Memory B cell (primary cell): Measurements from ENCODE around the gene DAB1.

Experiments
- ATAC-seq: fragments of 150-1000 bp; cut with Tn5 transposase; 2 replicates; pipeline ENCODE4 v1.10.0; 2021; ENCODE audit warnings: low read depth, mild to moderate bottlenecking, moderate library complexity
- DNase-seq, 2 donors: peaks; one replicate each; pipeline ENCODE4 v3.0.0; 2022; ENCODE audit warnings: low spot score in 2 of 2
- H3K27ac Mint-ChIP-seq: one replicate; pipeline ENCODE4 v1.8.0; 2022; ENCODE audit warnings: mild to moderate bottlenecking, moderate library complexity, mixed read lengths
- H3K27me3 Mint-ChIP-seq: one replicate; pipeline ENCODE4 v1.8.0; 2022; ENCODE audit warnings: mixed read lengths
- H3K36me3 Mint-ChIP-seq: one replicate; pipeline ENCODE4 v1.8.0; 2022; ENCODE audit warnings: mild to moderate bottlenecking, mixed read lengths
- H3K4me1 Mint-ChIP-seq: one replicate; pipeline ENCODE4 v1.8.0; 2022; ENCODE audit warnings: mixed read lengths
- H3K4me3 Mint-ChIP-seq: one replicate; pipeline ENCODE4 v1.8.0; 2022; ENCODE audit warnings: mild to moderate bottlenecking, moderate library complexity, mixed read lengths
- H3K9me3 Mint-ChIP-seq: one replicate; pipeline ENCODE4 v1.8.0; 2022; ENCODE audit warnings: mixed read lengths

Gene DAB1

DNA sequence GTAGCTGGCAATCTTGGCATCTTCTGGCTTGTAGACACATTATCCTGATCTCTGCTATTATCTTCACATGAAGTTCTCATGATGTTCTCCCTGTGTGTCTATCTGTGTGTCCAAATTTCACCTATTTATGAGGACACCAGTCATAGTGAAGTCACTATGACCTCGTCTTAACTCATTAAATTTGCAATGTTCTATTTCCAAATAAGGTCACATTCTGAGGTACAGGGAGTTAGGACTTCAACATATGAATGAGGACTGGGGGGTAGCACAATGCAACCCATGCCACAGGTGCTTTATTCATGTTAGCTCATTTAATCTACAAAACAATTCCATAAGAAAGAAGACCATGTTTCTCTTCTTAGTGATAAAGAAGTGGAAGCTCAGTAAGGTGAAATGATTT, 251.8 kb downstream of the DAB1 start:
- ATAC-seq (no peak), DNase-seq (no peak)
- Mint-ChIP-seq H3K36me3 (no peaks in the 10 kb centered on the region), H3K9me3 (peaks cover 2% of the 10 kb centered on the region), H3K27me3 (peaks cover 1% of the 10 kb centered on the region), H3K27ac (no peak overlapping the region), H3K4me3 (no peak overlapping the region), H3K4me1 (no peaks in the 10 kb centered on the region)

DNA sequence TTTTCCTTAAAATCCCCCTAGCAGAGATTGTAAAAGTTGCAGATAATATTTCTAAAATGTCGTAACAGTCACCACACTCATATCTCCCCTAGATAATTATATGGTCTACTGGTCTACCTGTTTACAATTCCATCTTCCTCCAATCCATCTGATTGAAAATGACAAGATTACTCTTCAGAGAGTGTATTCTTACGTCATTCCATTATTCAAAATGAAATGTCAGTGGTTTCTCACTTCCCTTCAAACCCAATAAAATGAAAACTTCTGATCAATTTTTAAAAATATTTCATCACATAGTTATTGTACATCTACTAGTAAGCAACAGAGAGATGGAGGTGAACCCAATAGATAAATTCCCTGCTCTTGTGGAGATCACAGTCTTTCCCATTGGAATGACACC, 255.9 kb downstream of the DAB1 start:
- no peak for ATAC-seq
- Mint-ChIP-seq H3K4me3 (no peak overlapping the region), H3K4me1 (no peaks in the 10 kb centered on the region), H3K27ac (no peak overlapping the region), H3K9me3 (peaks cover 2% of the 10 kb centered on the region), H3K27me3 (peaks cover 4% of the 10 kb centered on the region), H3K36me3 (no peaks in the 10 kb centered on the region)
- DNase-seq = no peak

DNA sequence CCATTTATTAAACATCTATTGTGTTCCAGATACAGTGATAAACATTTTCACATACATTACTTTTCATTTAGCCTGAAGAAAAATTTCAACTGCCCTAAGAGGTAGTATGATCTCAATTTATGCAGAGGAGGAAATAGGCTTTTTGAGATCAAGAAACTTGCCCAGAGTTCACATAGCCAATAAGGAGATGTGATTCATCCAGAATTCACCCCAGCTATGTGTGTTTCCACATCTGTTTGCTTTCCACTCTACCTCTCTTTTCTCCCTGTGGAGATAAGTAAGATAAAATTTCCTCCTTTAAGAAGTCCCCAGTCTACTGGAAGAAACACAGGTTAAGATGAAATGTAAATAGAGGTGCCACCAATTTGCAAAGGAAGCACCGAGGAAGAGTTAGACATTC, 258.3 kb downstream of the DAB1 start:
- Mint-ChIP-seq H3K4me1 (no peaks in the 10 kb centered on the region), H3K27me3 (peaks cover 9% of the 10 kb centered on the region), H3K9me3 (no peaks in the 10 kb centered on the region), H3K36me3 (no peaks in the 10 kb centered on the region), H3K4me3 (no peak overlapping the region), H3K27ac (no peak overlapping the region)
- no peak for DNase-seq
- ATAC-seq = no peak

DNA sequence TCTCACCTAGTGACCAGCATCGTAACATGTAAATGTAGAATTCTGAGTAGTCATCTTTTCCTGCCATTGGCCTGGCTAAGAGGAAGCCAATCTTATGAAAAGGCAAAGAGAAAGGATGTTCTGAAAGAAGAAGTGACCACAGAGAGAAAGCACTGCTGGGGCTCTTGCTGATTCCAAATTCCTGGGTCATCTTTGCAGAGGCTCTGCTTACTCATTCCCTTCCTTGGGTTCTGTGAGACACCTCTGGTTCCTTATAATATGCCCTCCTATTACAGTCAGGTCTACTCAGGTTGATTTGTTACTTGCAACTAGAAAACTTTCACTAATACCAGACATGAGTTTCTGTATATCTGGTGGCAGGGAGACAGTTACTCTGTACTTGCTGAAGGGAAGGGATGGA, 259.3 kb downstream of the DAB1 start:
- no peaks in the 10 kb centered on the region for H3K9me3 Mint-ChIP-seq
- no peaks in the 10 kb centered on the region for H3K36me3 Mint-ChIP-seq
- no peak overlapping the region for H3K27ac Mint-ChIP-seq
- DNase-seq (no peak), ATAC-seq (no peak)
- no peak overlapping the region for H3K4me3 Mint-ChIP-seq
- no peaks in the 10 kb centered on the region for H3K4me1 Mint-ChIP-seq
- H3K27me3 Mint-ChIP-seq = peaks cover 11% of the 10 kb centered on the region

DNA sequence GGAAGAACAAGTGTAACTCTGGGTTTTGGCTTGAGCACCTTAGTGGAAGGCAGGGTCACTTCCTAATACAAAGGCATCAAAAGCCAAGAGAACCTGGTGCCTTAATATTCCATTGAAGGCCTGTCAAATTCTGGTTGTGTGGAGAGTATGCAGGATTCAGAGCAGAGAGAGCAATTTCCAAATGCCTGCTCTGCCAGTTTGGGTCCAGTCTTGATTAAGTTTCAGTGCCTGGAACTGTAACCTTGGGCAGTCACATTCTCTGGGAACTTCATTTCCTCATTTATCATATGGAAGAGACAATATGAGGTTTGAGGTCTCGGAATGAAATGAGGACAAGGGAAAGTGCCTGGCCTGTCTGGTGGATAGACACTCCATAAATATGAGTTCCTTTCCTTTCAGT, 260.1 kb downstream of the DAB1 start:
- DNase-seq (no peak), ATAC-seq (no peak)
- Mint-ChIP-seq H3K9me3 (no peaks in the 10 kb centered on the region), H3K36me3 (no peaks in the 10 kb centered on the region), H3K4me1 (no peaks in the 10 kb centered on the region), H3K4me3 (no peak overlapping the region), H3K27me3 (peaks cover 12% of the 10 kb centered on the region), H3K27ac (no peak overlapping the region)

DNA sequence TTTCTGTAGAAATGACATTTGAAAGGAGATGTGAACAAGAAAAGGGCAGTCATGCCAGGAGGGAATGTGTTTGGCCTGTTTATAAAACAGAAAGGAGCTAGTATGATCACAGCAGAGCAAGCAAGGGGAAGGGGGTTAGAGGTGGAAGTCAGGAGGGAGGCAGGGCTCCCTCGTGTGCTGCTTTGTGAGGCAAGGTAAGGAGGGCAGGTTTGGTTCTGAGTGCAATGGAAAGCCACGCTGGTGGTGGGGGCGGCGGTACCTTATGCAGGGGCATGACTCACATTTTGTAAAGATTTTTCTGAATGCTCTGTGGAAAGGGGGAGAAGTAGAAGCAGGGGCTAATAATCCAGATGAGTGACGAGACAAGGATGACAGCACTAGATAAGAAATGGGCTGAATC, 260.5 kb downstream of the DAB1 start:
- no peak overlapping the region for H3K27ac Mint-ChIP-seq

DNA sequence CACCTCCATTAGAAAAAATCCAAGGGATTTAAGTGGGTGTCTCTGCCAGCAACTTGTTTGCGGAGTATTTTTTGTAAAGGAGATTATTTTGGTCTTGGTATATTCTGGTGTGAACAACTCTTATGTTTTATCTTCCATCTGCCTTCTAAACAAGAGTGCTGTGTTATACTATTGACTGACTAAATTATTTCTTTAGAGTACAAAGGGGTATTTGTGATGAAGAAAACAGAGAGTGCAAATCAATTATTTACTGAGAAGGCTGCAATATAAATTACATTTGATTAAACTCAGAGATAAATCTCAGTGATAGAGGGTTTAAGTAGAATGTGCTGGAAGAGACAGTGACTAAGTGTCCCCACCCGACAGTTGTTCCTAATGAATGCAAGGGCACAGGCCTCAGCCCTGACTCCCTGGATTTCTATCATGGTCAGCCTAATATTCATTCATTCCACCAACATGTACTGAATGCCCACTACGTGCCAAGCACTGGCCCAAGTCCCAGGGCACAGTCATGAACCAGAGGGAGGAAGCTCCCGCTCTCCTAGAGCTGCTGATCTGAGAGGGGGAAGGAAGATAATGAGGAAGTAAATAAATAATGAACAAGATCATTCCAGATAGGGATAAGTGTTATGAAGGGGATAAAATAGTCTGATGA, 261.1 kb downstream of the DAB1 start:
- peaks cover 1% of the 10 kb centered on the region for H3K4me1 Mint-ChIP-seq
- no peaks in the 10 kb centered on the region for H3K36me3 Mint-ChIP-seq
- DNase-seq (no peak), ATAC-seq (no peak)
- no peak overlapping the region for H3K4me3 Mint-ChIP-seq
- no peaks in the 10 kb centered on the region for H3K9me3 Mint-ChIP-seq
- H3K27ac Mint-ChIP-seq = no peak overlapping the region
- peaks cover 11% of the 10 kb centered on the region for H3K27me3 Mint-ChIP-seq

More for the DNA sequence above, 260.5 kb downstream of the DAB1 start:
- DNase-seq (no peak), ATAC-seq (no peak)
- Mint-ChIP-seq H3K4me1 (no peaks in the 10 kb centered on the region), H3K27me3 (peaks cover 11% of the 10 kb centered on the region), H3K36me3 (no peaks in the 10 kb centered on the region), H3K4me3 (no peak overlapping the region), H3K9me3 (no peaks in the 10 kb centered on the region)

DNA sequence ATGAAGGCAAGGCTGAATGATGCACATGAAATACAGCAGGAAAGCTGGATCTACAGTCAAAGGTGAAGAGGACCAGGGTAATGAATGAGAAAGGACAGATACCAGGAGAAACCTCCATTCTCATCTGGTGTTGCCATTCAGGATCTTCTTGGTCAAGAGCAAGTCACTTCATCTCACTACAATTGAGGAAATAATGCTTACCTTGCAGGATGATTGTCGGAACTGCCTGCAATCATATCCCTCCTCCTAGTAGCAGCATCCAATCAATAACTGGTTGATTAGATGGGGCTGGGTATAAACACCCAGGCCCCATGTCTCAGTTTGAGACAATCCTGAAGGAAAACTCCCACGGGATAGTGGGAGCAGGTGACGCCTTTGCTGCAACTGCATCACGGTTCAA, 263.3 kb downstream of the DAB1 start:
- H3K4me1 Mint-ChIP-seq = peaks cover 6% of the 10 kb centered on the region
- no peak overlapping the region for H3K4me3 Mint-ChIP-seq
- H3K9me3 Mint-ChIP-seq = no peaks in the 10 kb centered on the region
- DNase-seq (no peak), ATAC-seq (no peak)
- H3K27me3 Mint-ChIP-seq = peaks cover 13% of the 10 kb centered on the region
- no peak overlapping the region for H3K27ac Mint-ChIP-seq
- no peaks in the 10 kb centered on the region for H3K36me3 Mint-ChIP-seq

DNA sequence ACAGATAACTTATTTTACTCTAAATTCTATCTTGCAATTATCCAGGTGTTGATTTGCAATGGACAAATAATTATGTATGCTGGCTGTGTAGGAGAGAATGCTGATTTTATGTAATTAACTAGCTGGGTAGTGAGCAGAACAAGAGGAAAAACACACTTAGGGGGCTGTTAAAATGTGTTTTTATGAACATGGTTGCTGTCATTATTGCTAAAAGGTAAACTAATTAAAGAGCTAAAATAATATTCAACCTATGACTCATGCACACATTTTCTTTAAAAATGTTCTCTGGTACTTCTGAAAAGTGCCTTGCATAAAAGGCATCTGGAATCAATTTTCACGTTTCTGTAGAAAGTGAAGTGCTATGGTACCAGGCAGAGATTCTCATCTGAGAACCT, 265.3 kb downstream of the DAB1 start:
- H3K4me3 Mint-ChIP-seq = no peak overlapping the region
- peaks cover 6% of the 10 kb centered on the region for H3K4me1 Mint-ChIP-seq
- no peak for DNase-seq
- H3K27me3 Mint-ChIP-seq = peaks cover 15% of the 10 kb centered on the region
- H3K27ac Mint-ChIP-seq = no peak overlapping the region
- ATAC-seq = no peak
- H3K36me3 Mint-ChIP-seq = no peaks in the 10 kb centered on the region
- H3K9me3 Mint-ChIP-seq = no peaks in the 10 kb centered on the region

DNA sequence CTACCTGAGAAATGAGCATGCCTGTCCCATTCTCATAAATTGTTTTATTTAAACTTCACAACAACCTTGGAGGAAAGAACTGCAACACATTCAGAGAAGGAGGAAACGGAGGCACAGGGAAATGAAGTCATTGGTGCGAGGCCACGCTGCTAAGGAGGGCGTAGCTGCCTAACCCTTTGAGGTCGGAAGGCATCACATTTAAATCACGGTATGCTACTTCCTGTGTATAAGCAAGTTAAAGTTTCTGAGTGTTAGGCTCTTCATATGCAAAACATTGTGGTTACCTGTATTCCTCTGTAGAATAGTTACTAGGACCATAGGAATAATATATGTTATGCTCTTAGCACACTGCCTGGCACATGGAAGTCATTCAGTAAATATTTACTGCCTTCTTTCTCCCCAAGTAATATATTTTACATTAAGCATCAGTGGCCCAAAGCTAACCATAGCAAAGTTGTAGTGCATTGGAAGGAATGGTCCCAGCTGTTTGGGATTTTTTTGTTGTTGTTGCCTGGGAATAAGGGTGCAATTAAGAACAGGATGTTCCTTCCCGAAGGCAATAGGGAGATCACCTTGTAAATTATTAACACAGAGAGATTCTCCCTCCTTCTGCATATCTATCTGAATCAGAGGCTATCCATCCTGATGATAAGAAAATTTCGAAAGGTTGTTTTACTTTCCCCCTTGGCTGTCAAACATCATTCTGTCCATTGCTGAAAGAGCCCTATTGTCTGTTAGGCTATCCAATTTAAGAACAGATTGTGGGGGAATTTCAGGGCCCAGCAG, 265.8 kb downstream of the DAB1 start:
- no peaks in the 10 kb centered on the region for H3K36me3 Mint-ChIP-seq
- H3K9me3 Mint-ChIP-seq = no peaks in the 10 kb centered on the region
- no peak overlapping the region for H3K27ac Mint-ChIP-seq
- DNase-seq = no peak
- H3K4me1 Mint-ChIP-seq = peaks cover 6% of the 10 kb centered on the region
- H3K4me3 Mint-ChIP-seq = no peak overlapping the region
- peaks cover 13% of the 10 kb centered on the region for H3K27me3 Mint-ChIP-seq
- no peak for ATAC-seq

DNA sequence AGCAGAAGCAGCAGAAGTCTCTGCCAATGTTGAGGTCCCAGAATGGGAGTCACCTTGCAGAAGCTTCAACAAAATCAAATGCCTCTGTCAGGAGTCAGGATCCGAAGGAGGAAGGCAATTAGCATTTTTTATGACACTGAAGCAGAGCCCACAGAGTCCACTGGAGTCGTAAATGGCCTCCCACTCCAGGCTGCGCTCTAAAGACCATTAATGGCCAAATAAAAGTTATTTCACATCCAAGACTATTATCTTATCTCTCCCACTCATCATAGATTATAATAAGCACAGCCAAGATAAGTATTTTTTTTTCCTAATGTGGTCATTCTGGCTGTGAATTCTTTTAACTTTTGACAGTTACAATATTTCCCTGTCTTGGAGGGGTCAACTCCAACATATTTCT, 267.0 kb downstream of the DAB1 start:
- H3K27me3 Mint-ChIP-seq = peaks cover 11% of the 10 kb centered on the region
- no peaks in the 10 kb centered on the region for H3K36me3 Mint-ChIP-seq

DNA sequence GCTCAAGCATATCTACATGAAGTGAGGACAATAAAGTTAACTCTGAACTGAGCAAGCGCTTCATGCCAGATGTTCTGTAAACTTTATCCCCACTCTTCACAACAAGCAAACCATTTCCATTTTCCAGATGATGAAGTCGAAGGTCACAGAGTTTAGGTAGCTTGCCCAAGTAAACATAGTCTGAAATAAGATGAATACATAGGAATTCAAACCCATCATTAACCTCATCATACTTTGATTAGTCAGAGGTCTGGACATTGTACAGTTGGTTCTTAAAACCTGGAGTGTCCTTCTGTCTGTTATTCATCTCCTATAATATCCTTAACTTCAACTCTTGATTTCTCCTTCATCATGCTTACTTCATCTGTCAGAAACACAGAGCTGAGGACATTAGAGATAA, 277.8 kb downstream of the DAB1 start:
- ATAC-seq (no peak), DNase-seq (no peak)
- H3K36me3 Mint-ChIP-seq = no peaks in the 10 kb centered on the region
- no peaks in the 10 kb centered on the region for H3K4me1 Mint-ChIP-seq
- H3K27ac Mint-ChIP-seq = no peak overlapping the region
- H3K4me3 Mint-ChIP-seq = no peak overlapping the region
- H3K9me3 Mint-ChIP-seq = no peaks in the 10 kb centered on the region
- H3K27me3 Mint-ChIP-seq = peaks cover 3% of the 10 kb centered on the region

More for the DNA sequence above, 267.0 kb downstream of the DAB1 start:
- Mint-ChIP-seq H3K4me3 (no peak overlapping the region), H3K4me1 (peaks cover 6% of the 10 kb centered on the region), H3K9me3 (no peaks in the 10 kb centered on the region), H3K27ac (no peak overlapping the region)
- DNase-seq (no peak), ATAC-seq (no peak)

DNA sequence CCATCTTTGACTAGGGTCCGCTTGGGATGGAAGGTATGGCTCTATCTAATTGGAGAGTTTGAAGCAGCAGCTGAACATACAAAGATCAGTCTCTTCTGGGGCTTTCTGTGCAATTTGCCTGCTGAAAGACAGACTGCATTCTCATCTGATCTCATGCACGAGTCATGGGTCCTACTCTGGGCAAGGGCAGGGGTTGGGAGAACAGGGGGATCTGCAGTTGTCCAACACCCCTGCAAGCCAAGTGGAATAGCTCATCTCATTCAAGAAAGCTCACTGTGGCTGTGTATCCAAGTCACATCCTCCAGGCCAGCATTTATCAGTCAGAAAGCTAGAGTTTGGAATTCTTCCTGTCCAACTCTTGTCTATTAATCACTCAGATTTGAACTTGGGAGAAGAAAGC, 280.9 kb downstream of the DAB1 start:
- peaks cover 2% of the 10 kb centered on the region for H3K4me1 Mint-ChIP-seq
- no peak overlapping the region for H3K27ac Mint-ChIP-seq
- no peak for DNase-seq
- no peaks in the 10 kb centered on the region for H3K36me3 Mint-ChIP-seq
- no peaks in the 10 kb centered on the region for H3K9me3 Mint-ChIP-seq
- H3K4me3 Mint-ChIP-seq = no peak overlapping the region
- ATAC-seq = no peak
- H3K27me3 Mint-ChIP-seq = peaks cover 3% of the 10 kb centered on the region

DNA sequence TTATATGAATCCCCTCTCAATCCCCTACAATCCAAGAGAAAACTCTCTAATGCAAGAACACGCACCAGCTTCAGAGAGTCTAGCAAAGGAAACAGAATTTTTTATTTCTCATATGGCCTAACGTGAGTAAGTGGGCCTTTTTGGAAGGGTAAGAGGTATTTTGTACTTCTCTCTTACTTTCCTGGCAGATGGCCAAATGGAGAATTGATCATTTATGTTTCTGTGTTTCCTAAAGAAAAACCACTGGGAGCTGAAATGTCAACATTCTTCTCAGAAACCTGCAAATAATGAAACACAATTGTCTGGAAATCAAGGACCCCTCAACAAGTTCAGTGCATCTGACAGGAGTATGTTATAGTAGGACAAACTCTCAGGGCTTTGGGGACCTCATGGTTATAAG, 281.7 kb downstream of the DAB1 start:
- H3K9me3 Mint-ChIP-seq = no peaks in the 10 kb centered on the region
- H3K36me3 Mint-ChIP-seq = no peaks in the 10 kb centered on the region
- peaks cover 2% of the 10 kb centered on the region for H3K4me1 Mint-ChIP-seq
- H3K27ac Mint-ChIP-seq = no peak overlapping the region
- H3K4me3 Mint-ChIP-seq = no peak overlapping the region
- H3K27me3 Mint-ChIP-seq = peaks cover 3% of the 10 kb centered on the region
- no peak for DNase-seq
- ATAC-seq = no peak
